GM18907 (cell line): ENCODE data around the gene STAG2.

Experiments
- ATAC-seq: cut with Tn5 transposase; IDR thresholded peaks from one replicate; pipeline ENCODE4 v1.9.1; 2021; ENCODE audit warnings: mild to moderate bottlenecking, moderate library complexity; ENCODE audit not compliant: unreplicated experiment

The STAG2 gene

GRCh38 chrX:123973921-123974320 lies 12.4 kb downstream of the STAG2 start:
- no peak for ATAC-seq

- ATAC-seq, result no peak
Measured at GRCh38 chrX:123975180-123975579, 13.7 kb downstream of the STAG2 start.

- ATAC-seq, result no peak
Measured at GRCh38 chrX:123976706-123977316, 15.3 kb downstream of the STAG2 start.

GRCh38 chrX:123983240-123983639 lies 21.7 kb downstream of the STAG2 start:
- no peak for ATAC-seq

- ATAC-seq, result no peak
Measured at GRCh38 chrX:123986377-123986776, 24.9 kb downstream of the STAG2 start.

GRCh38 chrX:123988423-123989111 lies 27.1 kb downstream of the STAG2 start:
- ATAC-seq, result no peak

- no peak for ATAC-seq
Measured at GRCh38 chrX:123989235-123989634, 27.7 kb downstream of the STAG2 start.

- no peak for ATAC-seq
Measured at GRCh38 chrX:123990169-123990568, 28.7 kb downstream of the STAG2 start.

GRCh38 chrX:123990602-123991001 lies 29.1 kb downstream of the STAG2 start:
- ATAC-seq, result no peak

- no peak for ATAC-seq
Measured at GRCh38 chrX:123993326-123993725, 31.8 kb downstream of the STAG2 start.

- no peak for ATAC-seq
Measured at GRCh38 chrX:123993904-123994635, 32.6 kb downstream of the STAG2 start.

GRCh38 chrX:123994730-123995129 lies 33.2 kb downstream of the STAG2 start:
- ATAC-seq, result no peak

GRCh38 chrX:124001581-124001980 lies 40.1 kb downstream of the STAG2 start:
- ATAC-seq, result no peak

GRCh38 chrX:124005228-124005627 lies 43.7 kb downstream of the STAG2 start:
- ATAC-seq, result no peak

- peak; percentile 70 for ATAC-seq
Measured at GRCh38 chrX:124010157-124010556, 48.7 kb downstream of the STAG2 start.

GRCh38 chrX:124010566-124010965 lies 49.1 kb downstream of the STAG2 start:
- no peak for ATAC-seq

- no peak for ATAC-seq
Measured at GRCh38 chrX:124015721-124016120, 54.2 kb downstream of the STAG2 start.

- ATAC-seq, result no peak
Measured at GRCh38 chrX:124016825-124017224, 55.3 kb downstream of the STAG2 start.

GRCh38 chrX:124018023-124018422 lies 56.5 kb downstream of the STAG2 start:
- ATAC-seq, result no peak

GRCh38 chrX:124023838-124024238 lies 62.3 kb downstream of the STAG2 start:
- ATAC-seq, result no peak

- ATAC-seq, result no peak
Measured at GRCh38 chrX:124026529-124026928, 65.0 kb downstream of the STAG2 start.

- ATAC-seq, result no peak
Measured at GRCh38 chrX:124028182-124028581, 66.7 kb downstream of the STAG2 start.
